GM21367 (cell line): ENCODE measurements around the gene CR2.
"Not testable (repeated sequence)": the region's sequence is repeated elsewhere in the genome, so short reads cannot be mapped to it uniquely, and the experiment has no call there.

Source experiments
- ATAC-seq: cut with Tn5 transposase; IDR thresholded peaks from one replicate; pipeline ENCODE4 v1.9.1; 2021; ENCODE audit not compliant: unreplicated experiment

Gene CR2

GRCh38 chr1:207503950-207504349 lies 49.8 kb downstream of the CR2 start:
- ATAC-seq: no peak

DNA sequence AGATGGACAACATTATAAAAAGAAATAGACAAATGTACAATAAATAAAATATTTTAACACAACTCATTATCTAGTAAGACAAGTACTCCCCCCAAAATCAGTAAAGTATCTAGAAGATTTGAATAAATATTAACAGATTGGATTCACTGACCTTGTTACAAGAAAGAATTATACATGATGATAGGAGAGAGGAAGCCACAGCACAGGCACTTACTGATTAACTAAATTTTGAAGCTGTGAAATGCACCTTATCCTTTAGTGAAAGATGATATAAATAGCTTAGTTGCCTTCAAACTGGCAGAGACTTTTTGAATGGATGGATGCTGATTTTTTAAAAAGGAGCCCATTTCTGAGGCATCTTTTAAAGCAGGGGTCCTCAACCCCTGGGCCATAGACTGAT lies 50.3 kb downstream of the CR2 start:
- ATAC-seq: no peak

DNA sequence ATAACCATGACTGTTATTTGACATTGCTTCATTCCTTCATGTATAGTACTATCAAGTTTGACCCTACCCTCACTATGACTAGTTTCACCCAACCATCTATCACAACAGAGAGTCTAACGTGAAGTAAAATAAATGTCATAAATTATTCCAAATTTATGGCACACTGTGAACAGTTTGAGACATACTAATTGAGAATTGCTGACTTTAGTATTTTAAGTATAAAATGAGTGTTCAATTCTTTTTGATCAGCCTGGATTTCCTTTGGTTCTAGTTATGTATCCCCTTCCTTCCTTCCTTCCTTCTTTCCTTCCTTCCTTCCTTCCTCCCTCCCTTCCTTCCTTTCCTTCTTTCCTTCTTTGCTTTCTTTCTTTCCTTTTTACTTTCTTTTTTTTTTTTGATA lies 56.3 kb downstream of the CR2 start:
- no peak for ATAC-seq

DNA sequence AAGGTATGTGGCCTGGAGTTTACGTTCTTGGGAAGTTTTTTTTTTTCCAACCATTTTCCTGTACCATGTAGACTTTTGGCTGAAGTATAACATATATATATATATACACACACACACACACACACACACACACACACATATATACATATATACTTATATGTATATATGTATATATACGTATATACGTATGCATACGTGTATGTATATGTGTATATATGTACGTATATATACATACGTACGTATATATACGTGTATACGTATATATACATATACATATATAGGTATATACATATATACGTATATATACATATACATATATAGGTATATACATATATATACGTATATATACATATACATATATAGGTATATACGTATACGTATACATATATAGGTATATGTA lies 60.8 kb downstream of the CR2 start:
- no peak for ATAC-seq

DNA sequence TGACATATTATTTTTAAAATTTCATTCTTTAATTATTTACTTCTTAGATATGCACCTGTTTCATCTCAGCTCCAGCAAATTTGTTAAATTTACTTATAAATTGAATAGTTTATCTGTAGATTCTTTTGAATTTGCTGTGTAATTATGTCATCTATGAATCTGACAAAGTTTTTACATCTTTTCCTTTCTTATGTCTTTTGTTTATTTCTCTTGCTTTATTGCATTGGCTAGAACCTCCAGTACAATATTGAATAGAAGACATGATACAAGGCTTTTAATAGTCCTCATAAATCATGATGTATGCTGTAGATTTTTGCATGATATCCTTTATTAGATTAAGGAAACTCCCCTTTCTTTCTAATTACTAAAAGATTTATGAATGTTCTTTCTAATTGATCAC lies 62.6 kb downstream of the CR2 start:
- ATAC-seq: no peak

- ATAC-seq: no peak
Measured at GRCh38 chr1:207518608-207519236, 64.6 kb downstream of the CR2 start.

DNA sequence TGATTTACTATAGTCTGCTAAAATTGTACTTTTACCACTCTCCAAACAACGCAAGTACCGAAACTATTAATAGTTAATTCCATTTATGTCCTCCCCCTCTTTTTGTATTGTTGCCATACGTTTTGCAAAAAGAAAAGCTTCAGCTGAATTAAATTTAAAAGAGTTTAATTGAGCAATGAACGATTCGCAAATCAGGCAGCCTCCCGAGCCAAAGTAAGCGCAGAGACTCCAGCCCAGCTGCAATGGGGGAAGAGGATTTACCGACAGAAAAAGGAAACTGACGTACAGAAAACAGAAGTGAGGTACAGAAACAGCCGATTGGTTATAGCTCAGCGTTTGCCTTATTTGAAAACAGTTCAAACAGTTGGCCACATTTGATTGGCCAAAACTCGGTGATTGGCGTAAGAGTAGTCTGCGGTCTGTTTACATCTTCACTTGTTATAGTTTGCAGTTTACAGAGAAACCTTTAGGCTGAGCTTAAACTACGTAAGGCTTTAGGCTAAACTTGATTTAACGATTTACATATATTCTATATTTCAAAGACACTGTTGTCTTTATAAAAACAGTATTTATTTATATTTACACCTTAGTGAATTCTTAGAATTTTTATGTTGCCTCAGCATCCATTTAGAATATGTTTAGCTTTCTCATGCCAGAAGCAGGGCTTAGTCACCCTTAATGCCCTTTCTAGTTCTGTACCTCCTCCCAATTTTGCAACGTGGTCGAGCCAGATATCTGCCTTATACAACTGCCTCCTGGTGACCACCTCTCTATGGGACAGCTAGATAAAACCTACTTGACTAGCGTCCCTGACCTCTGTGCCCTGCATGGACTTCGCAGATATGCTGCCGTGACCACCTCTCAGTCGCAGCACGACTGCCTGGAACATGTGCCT lies 65.6 kb downstream of the CR2 start:
- ATAC-seq: no peak

- ATAC-seq: not testable (repeated sequence)
Measured at GRCh38 chr1:207520400-207521345, 66.5 kb downstream of the CR2 start.

DNA sequence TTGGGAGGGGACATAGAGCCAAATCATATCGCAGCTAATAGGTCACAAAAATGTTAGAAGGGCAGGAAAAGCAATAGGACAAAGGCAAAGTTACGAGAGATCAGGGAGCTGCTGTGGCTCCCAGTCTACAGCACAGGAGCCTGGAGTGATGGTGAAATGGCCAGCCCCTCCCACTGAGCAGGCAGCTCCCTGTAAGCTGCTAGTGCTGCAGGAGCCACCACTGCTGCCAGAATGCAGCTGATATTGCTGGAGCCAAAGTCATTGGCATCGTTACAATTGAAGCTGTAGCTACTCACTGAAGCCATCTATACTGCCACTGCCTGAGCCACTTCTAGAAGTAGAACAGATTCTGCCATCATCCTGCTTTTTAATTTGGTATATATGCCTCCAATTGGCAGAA lies 71.1 kb downstream of the CR2 start:
- ATAC-seq: not testable (repeated sequence)

DNA sequence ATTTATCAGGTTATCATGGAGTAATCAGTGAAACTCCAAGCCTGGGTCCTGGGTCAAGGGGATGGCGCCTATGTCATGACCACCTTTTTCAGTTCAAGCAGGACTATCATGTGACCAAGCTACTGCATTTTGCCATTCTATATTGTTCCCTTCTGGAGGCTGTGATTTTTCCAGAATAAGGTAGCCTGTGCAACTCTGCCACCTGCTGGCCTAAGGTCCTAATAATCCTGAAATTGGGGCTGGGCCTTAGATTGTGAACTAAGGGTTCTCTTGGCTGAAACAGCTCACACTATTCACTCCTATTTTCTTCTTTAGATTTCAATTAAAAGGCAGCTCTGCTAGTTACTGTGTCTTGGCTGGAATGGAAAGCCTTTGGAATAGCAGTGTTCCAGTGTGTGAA lies 74.3 kb downstream of the CR2 start:
- ATAC-seq: not testable (repeated sequence)

GRCh38 chr1:207536263-207536662 lies 82.1 kb downstream of the CR2 start:
- not testable (repeated sequence) for ATAC-seq
